A549 (cell line): ENCODE measurements around the gene ISG15. TPM values are rescaled to one million over a fixed set of nuclear protein-coding genes. Genes with fewer than 3 reads are reported as not detected.

Experiments used
- ATAC-seq, 2 experiments: fragments of 200-7000 bp in 1 of 2; fragments of >200 bp in 1 of 2; cut with Nextera tagmentation in 1 of 2; cut with Tn5 transposase in 1 of 2; 3 replicates each; pipeline versions ENCODE4 v1.8.0 to v1.9.1; 2018 to 2020; ENCODE audit warnings: mild to moderate bottlenecking in 1 of 2, moderate library complexity in 1 of 2
- CTCF ChIA-PET: fragments of 300-600 bp; sonication (Branson Sonifier 250); formaldehyde crosslinking; extraction: SDS; loops from one replicate; lab custom pipeline; 2021; ENCODE audit warnings: antibody characterized with exemption, inconsistent platforms; lab: Yijun Ruan, JAX
- POLR2A ChIA-PET: fragments of 350-600 bp; formaldehyde crosslinking; extraction: SDS; loops from one replicate; lab custom pipeline; 2021; ENCODE audit warnings: antibody characterized with exemption, inconsistent platforms; lab: Yijun Ruan, JAX
- DNase-seq, 2 experiments: peaks; one replicate each; pipeline versions ENCODE4 v3.0.0 to v3.0.0-alpha.2; 2011 to 2016; ENCODE audit warnings: low read depth in 1 of 2, low spot score in 1 of 2
- FAIRE-seq: peaks from 2 replicates; lab custom pipeline; 2011; peaks lifted over from hg19 to GRCh38; lab: Jason Lieb, UNC
- H3K27ac ChIP-seq, 2 experiments: fragments of >200 bp; sonication (Bioruptor Twin); formaldehyde crosslinking; 3 replicates each; pipeline ENCODE4 v1.5.1; 2016 to 2017
- H3K4me1 ChIP-seq: fragments of >200 bp; sonication (Bioruptor Twin); formaldehyde crosslinking; 3 replicates; pipeline ENCODE4 v1.6.1; 2016
- H3K4me2 ChIP-seq: fragments of >200 bp; sonication (Bioruptor Twin); formaldehyde crosslinking; 3 replicates; pipeline ENCODE4 v1.6.1; 2016
- H3K4me3 ChIP-seq: fragments of >200 bp; sonication (Bioruptor Twin); formaldehyde crosslinking; 3 replicates; pipeline ENCODE4 v1.5.1; 2016
- H3K9me3 ChIP-seq: fragments of >200 bp; sonication (Bioruptor Twin); formaldehyde crosslinking; 3 replicates; pipeline ENCODE4 v1.6.1; 2016
- ATOH8 ChIP-seq: fragments of 250-450 bp; sonication (Bioruptor Pico); IDR thresholded peaks from 2 replicates; pipeline ENCODE4 v1.5.0; 2020; ENCODE audit warnings: low read depth, mild to moderate bottlenecking, moderate library complexity
- BHLHE40 ChIP-seq: IDR thresholded peaks from 2 replicates; pipeline ENCODE4 v1.6.1; 2012; ENCODE audit warnings: low read depth, low read length, inconsistent platforms
- CEBPB ChIP-seq, 2 experiments: fragments of >200 bp in 1 of 2; sonication (Bioruptor Twin) in 1 of 2; formaldehyde crosslinking in 1 of 2; IDR thresholded peaks; 2 replicates each; pipeline ENCODE4 v1.6.1; 2012 to 2016
- CHD2 ChIP-seq: fragments of 150-350 bp; IDR thresholded peaks from 2 replicates; pipeline ENCODE4 v1.6.1; 2014; ENCODE audit warnings: low read length; ENCODE audit not compliant: partially characterized antibody
- CHD4 ChIP-seq: fragments of 200-600 bp; sonication (generic); IDR thresholded peaks from 2 replicates; pipeline ENCODE4 v1.6.1; 2016; ENCODE audit warnings: antibody characterized with exemption, mild to moderate bottlenecking, borderline replicate concordance
- E2F6 ChIP-seq: IDR thresholded peaks from 2 replicates; pipeline ENCODE4 v1.6.1; 2012; ENCODE audit warnings: low read depth, borderline replicate concordance
- EHF ChIP-seq: fragments of 250-450 bp; sonication (Bioruptor Pico); IDR thresholded peaks from 2 replicates; pipeline ENCODE4 v1.5.0; 2020; ENCODE audit warnings: mild to moderate bottlenecking
- ESRRA ChIP-seq: fragments of 150-350 bp; IDR thresholded peaks from 2 replicates; pipeline ENCODE4 v1.6.1; 2014; ENCODE audit warnings: mild to moderate bottlenecking, low read length, borderline replicate concordance
- FOSL2 ChIP-seq, 2 experiments: fragments of 450-650 bp in 1 of 2; fragments of >200 bp in 1 of 2; sonication (Bioruptor Twin) in 1 of 2; formaldehyde crosslinking; IDR thresholded peaks; 2 replicates each; pipeline versions ENCODE4 v1.5.0 to v1.6.1; 2016 to 2020; ENCODE audit warnings: mild to moderate bottlenecking in 1 of 2, moderate library complexity in 1 of 2
- FOXS1 ChIP-seq: fragments of 250-450 bp; sonication (Bioruptor Pico); IDR thresholded peaks from 2 replicates; pipeline ENCODE4 v1.5.0; 2020; ENCODE audit warnings: mild to moderate bottlenecking, moderate library complexity
- GATA3 ChIP-seq: IDR thresholded peaks from 2 replicates; pipeline ENCODE4 v1.6.1; 2012; ENCODE audit warnings: borderline replicate concordance
- HEYL ChIP-seq: fragments of 250-450 bp; sonication (Bioruptor Pico); IDR thresholded peaks from 2 replicates; pipeline ENCODE4 v1.8.0; 2021; ENCODE audit warnings: mild to moderate bottlenecking, moderate library complexity
- JUN ChIP-seq, 2 experiments: fragments of >200 bp; sonication (Bioruptor Twin); formaldehyde crosslinking; IDR thresholded peaks; 2 replicates in 1 of 2; 3 replicates in 1 of 2; pipeline ENCODE4 v1.6.1; 2016 to 2017
- JUNB ChIP-seq: fragments of >200 bp; sonication (Bioruptor Twin); formaldehyde crosslinking; IDR thresholded peaks from 2 replicates; pipeline ENCODE4 v1.6.1; 2016
- KDM5A ChIP-seq: fragments of 200-600 bp; sonication (generic); IDR thresholded peaks from 2 replicates; pipeline ENCODE4 v1.6.1; 2016; ENCODE audit warnings: antibody characterized with exemption, mild to moderate bottlenecking
- MAZ ChIP-seq: fragments of 150-350 bp; IDR thresholded peaks from 2 replicates; pipeline ENCODE4 v1.6.1; 2014; ENCODE audit warnings: antibody characterized with exemption, low read depth, low read length, borderline replicate concordance
- MYC ChIP-seq: IDR thresholded peaks from 2 replicates; pipeline ENCODE4 v1.6.1; 2012; ENCODE audit warnings: mild to moderate bottlenecking, inconsistent platforms, low read length, improper control_type of control experiment, borderline replicate concordance
- NFE2L2 ChIP-seq: fragments of 150-350 bp; conservative IDR thresholded peaks from 2 replicates; pipeline ENCODE4 v1.6.1; 2014; ENCODE audit warnings: low read length
- NR3C1 ChIP-seq: fragments of >200 bp; sonication (Bioruptor Twin); formaldehyde crosslinking; IDR thresholded peaks from 3 replicates; pipeline ENCODE4 v1.6.1; 2017
- PHF8 ChIP-seq: fragments of 200-600 bp; sonication (generic); IDR thresholded peaks from 2 replicates; pipeline ENCODE4 v1.6.1; 2016; ENCODE audit warnings: low read depth, mild to moderate bottlenecking, antibody characterized with exemption, moderate library complexity, borderline replicate concordance
- POLR2A ChIP-seq: IDR thresholded peaks from 2 replicates; pipeline ENCODE4 v1.6.1; 2012; ENCODE audit warnings: mild to moderate bottlenecking, low read length
- REST ChIP-seq: fragments of 200-600 bp; sonication (generic); IDR thresholded peaks from 2 replicates; pipeline ENCODE4 v1.6.1; 2016; ENCODE audit warnings: antibody characterized with exemption, mild to moderate bottlenecking, moderate library complexity
- RNF2 ChIP-seq: fragments of 200-600 bp; sonication (generic); IDR thresholded peaks from 2 replicates; pipeline ENCODE4 v1.6.1; 2016; ENCODE audit warnings: low read depth, mild to moderate bottlenecking, antibody characterized with exemption, moderate library complexity, borderline replicate concordance
- TP53 ChIP-seq: fragments of 250-450 bp; sonication (Bioruptor Pico); IDR thresholded peaks from 2 replicates; pipeline ENCODE4 v1.5.0; 2021; ENCODE audit warnings: mild to moderate bottlenecking, moderate library complexity
- ZFP36 ChIP-seq: fragments of 450-650 bp; IDR thresholded peaks from 2 replicates; pipeline ENCODE4 v1.6.1; 2014; ENCODE audit warnings: borderline replicate concordance; ENCODE audit not compliant: partially characterized antibody
- WGBS: methylation state at CpG from one replicate; pipeline ENCODE4 v1.1.6; 2017; ENCODE audit errors: missing lambda C conversion rate; 5-methylcytosine and 5-hydroxymethylcytosine counted together
- polyA plus RNA-seq, 4 experiments: library from polyadenylated mRNA; depleted of rRNA in 3 of 4; stranded (reverse); fragments of >200 nt; fragmentation: RNase III in 1 of 4; extraction: RNeasy Plus Mini Kit Qiagen cat#74134 plus additional on column Dnase treatment in 1 of 4; gene quantifications; 2 replicates in 3 of 4; 3 replicates in 1 of 4; pipeline ENCODE4 v1.2.3, GENCODE V29; 2011 to 2017
- TF ChIP-seq, protein P1 (sequence below): IDR thresholded peaks from 2 replicates; pipeline ENCODE4 v1.6.1; 2012
- TF ChIP-seq, protein P2 (sequence below): IDR thresholded peaks from 2 replicates; pipeline ENCODE4 v1.6.1; 2012

The ISG15 gene
- polyA plus RNA-seq, 2 of the 4 experiments (the other 2 are of a cell fraction): 4.6 to 11.2 TPM

DNA sequence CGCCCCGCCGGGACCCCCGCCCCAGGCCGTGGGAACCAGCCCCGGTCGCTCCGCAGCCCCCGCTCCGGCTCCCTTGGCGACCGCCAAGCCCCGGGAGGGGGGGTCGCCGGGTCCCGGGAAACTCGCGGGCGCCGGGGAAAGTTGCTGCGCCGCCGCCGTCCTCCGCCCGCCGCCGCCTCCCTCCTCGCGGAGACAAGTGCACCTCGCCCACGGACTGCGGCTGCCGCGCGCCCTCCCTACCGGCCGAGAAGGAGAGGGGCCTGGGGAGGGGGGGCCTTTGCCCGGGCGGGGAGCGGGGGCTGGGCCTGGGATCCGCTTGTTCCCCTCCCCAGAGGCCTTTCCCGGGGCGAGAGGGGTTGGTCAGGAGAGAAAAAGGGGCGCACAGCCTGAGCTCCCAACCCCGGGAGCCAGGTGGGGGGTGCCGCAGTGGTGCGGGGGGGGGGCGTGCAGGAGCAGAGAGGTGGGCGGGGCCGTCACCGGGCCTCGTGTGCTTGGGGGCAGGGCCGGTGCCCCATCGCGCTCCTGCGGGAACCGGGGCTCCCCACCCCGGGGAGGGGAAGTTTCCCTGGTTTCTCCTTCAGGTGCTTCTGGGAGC is 7.2 kb downstream of the ISG15 start:
- H3K27ac ChIP-seq: peak overlapping the region; percentile 98
- FAIRE-seq: no peak
- 0% methylated on average over 5 of the region's 59 CpGs for WGBS
- H3K4me2 ChIP-seq: peak overlapping the region; percentile 98
- peak; percentile 20 to 35; a peak in 4 of 6 replicates for ATAC-seq
- H3K4me1 ChIP-seq: peaks cover 44% of the 10 kb centered on the region
- H3K9me3 ChIP-seq: no peaks in the 10 kb centered on the region
- H3K4me3 ChIP-seq: peak overlapping the region; percentile 86
- TF ChIP-seq NFE2L2 (no peak), MYC (peak; percentile 27; the same call in 1 of the 2 replicates), FOSL2 (IDR thresholded peaks at IDR 0.05) (no peak), FOSL2 (CRISPR knock-in tag; IDR thresholded peaks at IDR 0.05) (no peak), CHD2 (no peak), HEYL (no peak), EHF (CRISPR knock-in tag) (no peak), ESRRA (no peak), PHF8 (no peak)
- POLR2A ChIA-PET: interaction anchor here (0.6 to 1.8 kb wide), 4 partner anchors 39 to 543 kb away, joined by 3 to 8 read pairs (median 4); no protein-coding TSS in a partner anchor
- CTCF ChIA-PET: interaction anchor here (1.9 to 10.5 kb wide), 2 partner anchors 38 to 44 kb away, joined by 5 to 92 read pairs; no protein-coding TSS in a partner anchor
- no peak for DNase-seq

DNA sequence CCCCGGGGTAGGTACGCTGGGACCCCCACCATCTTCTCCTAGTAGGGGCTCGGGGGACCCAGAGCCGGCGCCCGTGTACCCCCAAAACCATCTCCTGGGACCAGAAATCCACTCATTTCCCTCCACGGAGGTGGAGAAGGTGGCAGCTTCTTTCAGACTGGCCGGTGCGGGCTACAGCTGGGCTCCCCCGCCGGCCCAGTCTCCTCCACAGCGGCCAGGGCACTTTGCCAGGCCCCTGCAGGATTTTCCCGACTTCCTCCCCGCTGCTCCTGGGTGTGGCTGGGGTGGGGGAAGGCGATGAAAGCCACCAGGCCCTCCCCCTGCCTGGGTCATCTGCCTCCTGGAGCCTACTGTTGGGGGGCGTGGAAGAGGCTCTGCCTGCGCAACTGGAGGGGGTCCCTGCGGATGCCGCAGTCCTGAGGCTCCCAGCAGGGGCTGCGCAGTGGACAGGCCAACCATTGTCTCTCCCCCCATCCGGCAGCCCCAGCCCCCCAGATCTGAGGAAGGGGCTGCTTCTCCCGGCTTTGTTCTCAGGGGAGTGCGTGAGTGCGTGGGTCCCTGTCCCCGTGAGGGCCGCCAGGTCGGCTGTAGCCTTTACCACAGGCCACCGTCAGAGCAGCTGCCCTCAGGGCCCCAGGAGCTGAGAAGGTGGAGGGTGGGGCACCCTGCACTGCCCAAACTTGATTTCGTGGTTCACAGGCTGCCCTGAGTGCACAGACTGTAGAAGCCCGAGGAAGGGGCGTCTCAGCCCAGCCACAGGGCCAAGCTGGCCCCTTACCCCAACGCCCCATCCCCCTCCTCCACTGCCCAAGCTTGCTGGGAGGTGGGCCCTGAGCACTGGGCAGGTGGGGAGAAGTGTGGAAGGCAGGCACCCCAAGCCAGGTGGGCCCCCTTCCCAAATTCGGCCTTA is 8.0 kb downstream of the ISG15 start:
- FAIRE-seq (no peak), ATAC-seq (peak; percentile 26 to 56; a peak in 5 of 6 replicates), DNase-seq (peak in 1 of 2 experiments; percentile 78)
- ChIA-PET POLR2A (interaction anchor here (1.8 kb wide), 1 partner anchor 38 kb away, joined by 8 read pairs; no protein-coding TSS in a partner anchor), CTCF (interaction anchor here (0.9 to 10.5 kb wide), 5 partner anchors 19 to 231 kb away, joined by 3 to 92 read pairs (median 5); no protein-coding TSS in a partner anchor)
- Histone ChIP-seq H3K4me3 (peak overlapping the region; percentile 86), H3K4me1 (peaks cover 52% of the 10 kb centered on the region), H3K9me3 (no peaks in the 10 kb centered on the region), H3K4me2 (peak overlapping the region; percentile 98), H3K27ac (peak overlapping the region; percentile 98)
- no peak for TF ChIP-seq ATOH8
- TF ChIP-seq BHLHE40: no peak
- TF ChIP-seq PHF8: no peak
- no peak for TF ChIP-seq ZFP36
- TF ChIP-seq TP53 (CRISPR knock-in tag): no peak
- TF ChIP-seq MAZ: no peak
- no peak; the same call in 1 of the 2 replicates for TF ChIP-seq GATA3
- no peak for TF ChIP-seq E2F6
- no peak for TF ChIP-seq CEBPB (IDR thresholded peaks at IDR 0.05)
- no peak for TF ChIP-seq JUNB
- no peak; the same call in 1 of the 2 replicates for TF ChIP-seq MYC
- TF ChIP-seq FOXS1 (CRISPR knock-in tag): no peak
- no peak for TF ChIP-seq KDM5A
- TF ChIP-seq NR3C1: no peak
- no peak for TF ChIP-seq CHD4
- TF ChIP-seq REST: no peak
- TF ChIP-seq, protein P1, sequence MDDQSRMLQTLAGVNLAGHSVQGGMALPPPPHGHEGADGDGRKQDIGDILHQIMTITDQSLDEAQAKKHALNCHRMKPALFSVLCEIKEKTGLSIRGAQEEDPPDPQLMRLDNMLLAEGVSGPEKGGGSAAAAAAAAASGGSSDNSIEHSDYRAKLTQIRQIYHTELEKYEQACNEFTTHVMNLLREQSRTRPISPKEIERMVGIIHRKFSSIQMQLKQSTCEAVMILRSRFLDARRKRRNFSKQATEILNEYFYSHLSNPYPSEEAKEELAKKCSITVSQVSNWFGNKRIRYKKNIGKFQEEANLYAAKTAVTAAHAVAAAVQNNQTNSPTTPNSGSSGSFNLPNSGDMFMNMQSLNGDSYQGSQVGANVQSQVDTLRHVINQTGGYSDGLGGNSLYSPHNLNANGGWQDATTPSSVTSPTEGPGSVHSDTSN: 0 out of 2 replicates have a peak, but pooled peaks have one; percentile 29
- TF ChIP-seq, protein P2, sequence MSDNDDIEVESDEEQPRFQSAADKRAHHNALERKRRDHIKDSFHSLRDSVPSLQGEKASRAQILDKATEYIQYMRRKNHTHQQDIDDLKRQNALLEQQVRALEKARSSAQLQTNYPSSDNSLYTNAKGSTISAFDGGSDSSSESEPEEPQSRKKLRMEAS: 0 out of 2 replicates have a peak, but pooled peaks have one; percentile 36
- peak; percentile 37 to 57; a peak in 2 of 5 replicates for TF ChIP-seq JUN (IDR thresholded peaks at IDR 0.05)
- TF ChIP-seq POLR2A: no peak; the same call in 1 of the 2 replicates
- TF ChIP-seq NFE2L2: no peak
- no peak for TF ChIP-seq RNF2
- WGBS: 0% methylated on average over 8 of the region's 33 CpGs
